Measurements from ENCODE around the gene SIRPB2.

Gene SIRPB2

DNA sequence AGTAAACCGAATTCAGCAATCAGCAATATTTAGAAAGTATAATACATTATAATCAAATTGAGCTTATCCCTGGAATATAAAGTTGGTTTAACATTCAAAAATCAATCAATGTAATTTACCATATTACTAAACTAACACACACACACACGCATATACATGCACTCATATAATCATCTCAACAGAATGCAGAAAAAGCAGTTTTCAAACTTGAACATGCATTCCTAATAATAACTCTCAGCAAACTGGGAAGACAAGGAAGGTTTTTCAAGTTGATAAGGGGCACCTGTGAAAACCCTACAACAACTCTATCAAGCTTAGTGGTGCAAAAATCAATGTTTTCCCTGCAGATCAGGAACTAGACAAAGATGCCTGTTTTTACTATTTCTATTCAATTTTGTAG lies 4.7 kb downstream of the SIRPB2 start:
- H3K9me3 ChIP-seq (ENCODE audit: control insufficient read depth in 2 of 2, low read length in 2 of 2): no peaks in the 10 kb centered on the region

DNA sequence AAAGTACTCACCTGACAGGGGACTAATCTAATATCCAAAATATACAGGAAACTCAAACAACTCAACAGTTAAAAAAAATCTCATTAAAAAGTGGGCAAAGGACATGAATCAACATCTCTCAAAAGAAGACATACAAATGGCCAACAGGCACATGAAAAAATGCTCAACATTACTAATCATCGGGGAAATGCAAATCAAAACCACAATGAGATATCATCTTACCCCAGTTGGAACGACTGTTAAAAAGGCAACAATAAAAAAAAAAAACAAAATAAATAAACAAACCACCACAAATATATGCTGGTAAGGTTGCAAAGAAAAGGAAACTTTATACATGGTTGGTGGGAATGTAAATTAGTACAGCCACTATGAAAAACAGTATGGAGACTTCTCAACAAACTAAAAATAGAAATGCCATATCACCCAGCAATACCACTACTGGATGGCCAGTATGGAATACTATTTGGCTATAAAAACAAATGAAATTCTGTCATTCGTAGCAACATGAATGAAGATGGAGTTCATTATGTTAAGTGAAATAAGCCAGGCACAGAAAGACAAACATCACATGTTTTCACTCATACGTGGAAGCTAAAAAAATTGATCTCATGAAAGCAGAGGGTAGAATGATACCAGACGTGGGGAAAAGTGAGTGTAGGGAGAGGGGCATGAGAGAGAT lies 6.6 kb downstream of the SIRPB2 start:
- Histone ChIP-seq H3K4me1 (ENCODE audit: control insufficient read depth, insufficient read depth, low read length) (no peaks in the 10 kb centered on the region), H3K4me3 (ENCODE audit: low read length in 2 of 2) (no peak overlapping the region), H3K36me3 (ENCODE audit: control insufficient read depth in 2 of 2, insufficient read depth in 2 of 2, low read length in 2 of 2) (no peaks in the 10 kb centered on the region), H3K27ac (ENCODE audit: low read length) (no peak overlapping the region), H3K27me3 (ENCODE audit: control insufficient read depth in 1 of 2, insufficient read depth in 2 of 2, low read length in 2 of 2) (peaks cover 4 to 11% of the 10 kb centered on the region in 2 donors), H3K9me3 (ENCODE audit: control insufficient read depth in 2 of 2, low read length in 2 of 2) (no peaks in the 10 kb centered on the region), H3K9ac (ENCODE audit: low read length in 2 of 2) (no peak overlapping the region)

More for the DNA sequence above, 4.7 kb downstream of the SIRPB2 start:
- Histone ChIP-seq H3K27ac (ENCODE audit: low read length) (no peak overlapping the region), H3K36me3 (ENCODE audit: control insufficient read depth in 2 of 2, insufficient read depth in 2 of 2, low read length in 2 of 2) (no peaks in the 10 kb centered on the region), H3K27me3 (ENCODE audit: control insufficient read depth in 1 of 2, insufficient read depth in 2 of 2, low read length in 2 of 2) (peaks cover 0 to 2% of the 10 kb centered on the region in 2 donors), H3K4me1 (ENCODE audit: control insufficient read depth, insufficient read depth, low read length) (no peaks in the 10 kb centered on the region), H3K9ac (ENCODE audit: low read length in 2 of 2) (no peak overlapping the region), H3K4me3 (ENCODE audit: low read length in 2 of 2) (no peak overlapping the region)

DNA sequence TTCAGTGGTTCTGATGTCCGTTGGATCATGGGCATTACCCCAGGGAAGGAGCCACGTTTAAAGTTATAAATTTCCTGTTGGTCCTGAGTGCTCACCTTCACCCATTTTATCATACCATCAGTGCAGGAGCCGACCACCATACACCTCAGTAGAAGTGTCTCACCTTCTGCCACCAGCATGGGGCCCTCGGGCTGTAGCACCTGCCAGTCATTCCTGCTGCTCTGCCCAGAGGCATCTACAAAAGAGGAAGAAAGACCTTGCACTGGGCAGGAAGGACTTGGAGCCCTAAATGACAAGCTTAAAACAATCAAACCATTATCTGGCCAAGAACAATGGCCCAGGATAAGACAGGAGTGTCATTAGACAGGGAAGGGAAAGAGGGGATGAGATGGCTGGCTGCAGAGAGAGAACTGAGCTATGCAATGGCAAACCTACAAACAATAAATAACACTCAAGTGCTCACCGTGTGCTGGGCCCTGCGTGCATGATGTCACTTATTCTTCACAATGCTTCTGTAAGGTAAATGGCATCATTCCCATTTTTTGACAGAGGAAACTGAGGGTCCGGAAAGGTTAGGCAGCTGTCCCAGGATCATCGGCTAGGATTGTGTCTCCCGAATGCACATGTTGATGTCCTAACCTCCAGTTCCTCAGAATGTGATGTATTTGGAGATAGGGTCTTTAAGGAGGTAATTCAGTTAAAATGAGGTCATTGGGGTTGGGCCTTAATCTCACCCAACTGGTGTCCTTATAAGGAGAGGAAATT lies 11.2 kb downstream of the SIRPB2 start:
- H3K4me3 ChIP-seq (ENCODE audit: low read length in 2 of 2): no peak overlapping the region
- H3K36me3 ChIP-seq (ENCODE audit: control insufficient read depth in 2 of 2, insufficient read depth in 2 of 2, low read length in 2 of 2): no peaks in the 10 kb centered on the region
- H3K4me1 ChIP-seq (ENCODE audit: control insufficient read depth, insufficient read depth, low read length): no peaks in the 10 kb centered on the region
- no peak overlapping the region for H3K27ac ChIP-seq (ENCODE audit: low read length)
- peaks cover 4 to 14% of the 10 kb centered on the region in 2 donors for H3K27me3 ChIP-seq (ENCODE audit: control insufficient read depth in 1 of 2, insufficient read depth in 2 of 2, low read length in 2 of 2)
- no peak overlapping the region for H3K9ac ChIP-seq (ENCODE audit: low read length in 2 of 2)
- H3K9me3 ChIP-seq (ENCODE audit: control insufficient read depth in 2 of 2, low read length in 2 of 2): no peaks in the 10 kb centered on the region

DNA sequence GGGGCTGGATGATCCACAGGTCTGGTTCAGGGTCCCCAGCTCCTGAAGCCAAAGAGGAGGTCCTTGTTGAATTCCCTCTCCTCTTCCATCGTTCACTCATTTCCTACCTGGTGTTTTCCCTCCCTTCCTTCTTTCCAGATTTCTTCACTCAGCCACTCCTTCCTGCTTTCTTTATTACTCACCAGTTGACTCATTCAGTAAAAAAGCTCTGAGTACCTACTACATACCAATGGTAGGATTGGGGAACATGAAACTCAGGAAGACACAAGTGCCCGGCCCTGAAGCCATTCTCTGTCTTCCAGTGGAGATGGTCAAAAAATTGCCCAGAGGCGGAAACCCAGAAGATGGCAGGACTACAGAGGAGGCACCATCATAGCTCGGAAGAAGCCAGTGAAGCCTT lies 12.7 kb downstream of the SIRPB2 start:
- Histone ChIP-seq H3K27me3 (ENCODE audit: control insufficient read depth in 1 of 2, insufficient read depth in 2 of 2, low read length in 2 of 2) (peaks cover 4 to 14% of the 10 kb centered on the region in 2 donors), H3K4me1 (ENCODE audit: control insufficient read depth, insufficient read depth, low read length) (no peaks in the 10 kb centered on the region), H3K4me3 (ENCODE audit: low read length in 2 of 2) (no peak overlapping the region), H3K36me3 (ENCODE audit: control insufficient read depth in 2 of 2, insufficient read depth in 2 of 2, low read length in 2 of 2) (no peaks in the 10 kb centered on the region), H3K9me3 (ENCODE audit: control insufficient read depth in 2 of 2, low read length in 2 of 2) (no peaks in the 10 kb centered on the region), H3K9ac (ENCODE audit: low read length in 2 of 2) (no peak overlapping the region), H3K27ac (ENCODE audit: low read length) (no peak overlapping the region)

DNA sequence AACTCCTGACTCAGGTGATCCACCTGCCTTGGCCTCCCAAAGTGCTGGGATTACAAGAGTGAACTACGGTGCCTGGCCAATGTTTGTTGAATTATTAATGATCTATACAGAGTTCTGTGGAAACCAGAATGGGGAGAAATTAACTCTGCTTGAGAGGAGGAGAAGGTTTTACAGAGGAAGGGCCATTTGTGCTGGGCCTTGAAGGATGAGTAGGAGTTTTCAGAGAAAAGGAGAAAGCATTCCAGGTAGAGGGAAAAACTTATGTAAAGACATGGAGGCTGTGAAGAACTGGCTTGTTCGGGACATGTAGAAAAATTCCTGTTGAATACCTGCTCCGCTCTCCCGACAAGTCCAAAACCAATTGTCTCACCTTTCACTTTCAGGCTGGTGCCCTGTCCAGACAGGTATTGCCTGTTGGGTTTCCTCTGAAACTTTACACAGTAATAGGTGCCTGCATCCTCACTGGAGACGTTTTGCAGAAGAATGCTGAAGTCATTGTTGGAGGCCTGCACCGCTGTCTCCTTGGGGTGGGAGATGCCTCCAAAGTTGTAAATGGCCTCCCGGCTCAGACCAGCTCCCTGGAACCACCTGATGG lies 13.2 kb downstream of the SIRPB2 start:
- Histone ChIP-seq H3K4me3 (ENCODE audit: low read length in 2 of 2) (no peak overlapping the region), H3K9me3 (ENCODE audit: control insufficient read depth in 2 of 2, low read length in 2 of 2) (no peaks in the 10 kb centered on the region), H3K36me3 (ENCODE audit: control insufficient read depth in 2 of 2, insufficient read depth in 2 of 2, low read length in 2 of 2) (no peaks in the 10 kb centered on the region), H3K27ac (ENCODE audit: low read length) (no peak overlapping the region), H3K4me1 (ENCODE audit: control insufficient read depth, insufficient read depth, low read length) (no peaks in the 10 kb centered on the region), H3K27me3 (ENCODE audit: control insufficient read depth in 1 of 2, insufficient read depth in 2 of 2, low read length in 2 of 2) (peaks cover 4 to 14% of the 10 kb centered on the region in 2 donors), H3K9ac (ENCODE audit: low read length in 2 of 2) (no peak overlapping the region)

DNA sequence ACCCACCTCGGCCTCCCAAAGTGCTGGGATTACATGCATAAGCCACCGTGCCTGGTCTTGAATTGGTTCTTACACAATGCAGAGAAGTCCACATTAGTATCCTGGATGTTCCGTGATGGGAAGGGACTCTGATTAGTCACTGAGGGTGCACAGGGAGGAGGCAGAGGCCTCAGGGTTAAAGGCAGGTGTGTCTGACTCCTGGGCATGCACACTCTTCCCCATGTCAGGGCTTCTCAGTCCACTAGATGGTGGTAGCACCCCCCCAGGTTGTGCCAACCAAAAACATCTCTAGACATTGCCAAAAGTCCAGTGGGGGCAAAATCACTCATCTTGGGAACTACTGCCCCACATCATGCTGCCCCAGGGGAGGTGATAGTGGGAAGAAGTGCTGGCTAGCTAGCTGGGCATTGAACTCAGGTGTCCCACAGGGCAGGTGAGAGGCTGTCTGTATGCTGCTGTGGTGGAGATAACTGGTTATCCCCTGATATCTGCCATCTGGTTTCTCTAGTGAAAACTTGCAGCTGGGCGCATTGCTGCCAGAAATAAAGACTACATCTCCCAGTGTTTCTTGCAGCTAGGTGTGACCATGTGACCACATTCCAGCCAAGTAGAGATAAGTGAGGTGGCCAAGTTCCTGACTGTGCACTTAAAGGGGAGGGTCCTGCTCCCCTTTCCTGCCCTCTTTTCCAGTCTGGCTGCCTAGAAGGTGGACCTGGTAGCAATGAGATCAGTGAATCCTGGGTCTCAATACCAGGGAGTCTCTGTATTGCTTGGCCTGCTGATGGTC lies 16.2 kb downstream of the SIRPB2 start:
- Histone ChIP-seq H3K9ac (ENCODE audit: low read length in 2 of 2) (no peak overlapping the region), H3K4me3 (ENCODE audit: low read length in 2 of 2) (no peak overlapping the region), H3K36me3 (ENCODE audit: control insufficient read depth in 2 of 2, insufficient read depth in 2 of 2, low read length in 2 of 2) (no peaks in the 10 kb centered on the region), H3K27ac (ENCODE audit: low read length) (no peak overlapping the region), H3K9me3 (ENCODE audit: control insufficient read depth in 2 of 2, low read length in 2 of 2) (no peaks in the 10 kb centered on the region), H3K27me3 (ENCODE audit: control insufficient read depth in 1 of 2, insufficient read depth in 2 of 2, low read length in 2 of 2) (peaks cover 4% of the 10 kb centered on the region in 2 donors), H3K4me1 (ENCODE audit: control insufficient read depth, insufficient read depth, low read length) (no peaks in the 10 kb centered on the region)

DNA sequence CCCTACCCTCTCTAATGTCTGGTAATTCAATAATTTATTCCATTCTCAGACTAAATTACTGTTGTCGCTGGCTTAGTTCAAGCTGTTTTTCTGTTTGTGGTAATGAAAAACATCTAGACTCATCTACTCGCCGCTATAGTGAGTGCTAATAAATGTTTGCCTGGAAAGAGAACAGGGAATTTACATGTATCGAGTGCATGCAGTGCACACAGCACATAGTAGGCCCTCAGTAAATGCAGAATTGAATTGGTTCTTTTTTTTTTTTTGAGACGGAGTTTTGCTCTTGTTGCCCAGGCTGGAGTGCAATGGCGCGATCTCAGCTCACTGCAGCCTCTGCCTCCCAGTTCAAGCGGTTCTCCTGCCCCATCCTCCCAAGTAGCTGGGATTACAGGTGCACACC lies 16.9 kb downstream of the SIRPB2 start:
- H3K27me3 ChIP-seq (ENCODE audit: control insufficient read depth in 1 of 2, insufficient read depth in 2 of 2, low read length in 2 of 2): peaks cover 0 to 2% of the 10 kb centered on the region in 2 donors
- H3K9ac ChIP-seq (ENCODE audit: low read length in 2 of 2): no peak overlapping the region
- H3K9me3 ChIP-seq (ENCODE audit: control insufficient read depth in 2 of 2, low read length in 2 of 2): no peaks in the 10 kb centered on the region
- no peak overlapping the region for H3K4me3 ChIP-seq (ENCODE audit: low read length in 2 of 2)
- H3K36me3 ChIP-seq (ENCODE audit: control insufficient read depth in 2 of 2, insufficient read depth in 2 of 2, low read length in 2 of 2): no peaks in the 10 kb centered on the region
- no peak overlapping the region for H3K27ac ChIP-seq (ENCODE audit: low read length)
- H3K4me1 ChIP-seq (ENCODE audit: control insufficient read depth, insufficient read depth, low read length): no peaks in the 10 kb centered on the region

DNA sequence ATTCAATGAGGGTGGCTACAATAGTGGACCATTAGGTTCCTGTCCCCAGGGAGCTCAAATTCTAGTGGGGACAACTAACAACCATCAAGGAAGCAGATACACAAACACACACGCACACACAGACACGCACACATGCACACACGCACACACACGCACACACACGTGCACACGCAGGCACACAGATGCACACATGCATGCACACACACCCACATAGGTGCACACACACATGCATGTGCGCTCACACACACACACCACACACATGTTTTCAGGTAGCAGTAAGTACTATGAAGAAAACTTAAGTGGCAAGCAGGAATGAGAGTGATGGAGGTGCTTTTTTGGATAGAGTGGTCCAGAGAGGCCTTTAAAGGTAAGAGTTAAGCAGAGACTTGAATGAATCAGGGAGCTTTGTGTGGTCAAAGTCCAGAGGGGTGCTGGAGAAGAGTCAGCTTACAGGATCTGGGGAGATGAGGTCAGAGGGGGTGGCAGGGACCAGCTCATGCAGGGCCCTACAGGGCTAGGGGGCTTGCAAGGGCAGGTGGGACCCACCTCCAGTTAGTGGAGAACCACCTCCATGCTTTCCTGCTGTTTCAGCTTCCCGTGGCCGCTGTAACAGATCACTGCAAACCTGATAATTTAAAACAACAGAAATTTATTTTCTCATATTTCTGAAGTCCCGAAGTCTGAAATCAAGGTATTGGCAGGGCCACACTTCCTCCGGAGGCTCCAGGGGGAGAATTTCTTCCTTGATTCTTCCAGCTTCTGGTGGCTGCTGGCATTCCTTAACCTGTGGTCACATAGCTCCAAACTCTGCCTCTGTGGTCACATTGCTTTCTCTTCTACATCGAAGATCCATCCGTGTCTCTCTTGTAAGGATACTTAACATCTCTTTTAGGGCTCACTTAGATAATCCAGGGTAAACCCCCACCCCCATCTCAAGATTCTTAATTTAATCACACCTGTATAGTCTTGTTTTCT lies 17.7 kb downstream of the SIRPB2 start:
- H3K27me3 ChIP-seq (ENCODE audit: control insufficient read depth in 1 of 2, insufficient read depth in 2 of 2, low read length in 2 of 2): no peaks in the 10 kb centered on the region
- H3K9me3 ChIP-seq (ENCODE audit: control insufficient read depth in 2 of 2, low read length in 2 of 2): no peaks in the 10 kb centered on the region
- no peak overlapping the region for H3K4me3 ChIP-seq (ENCODE audit: low read length in 2 of 2)
- H3K9ac ChIP-seq (ENCODE audit: low read length in 2 of 2): no peak overlapping the region
- H3K4me1 ChIP-seq (ENCODE audit: control insufficient read depth, insufficient read depth, low read length): no peaks in the 10 kb centered on the region
- H3K36me3 ChIP-seq (ENCODE audit: control insufficient read depth in 2 of 2, insufficient read depth in 2 of 2, low read length in 2 of 2): no peaks in the 10 kb centered on the region
- no peak overlapping the region for H3K27ac ChIP-seq (ENCODE audit: low read length)

DNA sequence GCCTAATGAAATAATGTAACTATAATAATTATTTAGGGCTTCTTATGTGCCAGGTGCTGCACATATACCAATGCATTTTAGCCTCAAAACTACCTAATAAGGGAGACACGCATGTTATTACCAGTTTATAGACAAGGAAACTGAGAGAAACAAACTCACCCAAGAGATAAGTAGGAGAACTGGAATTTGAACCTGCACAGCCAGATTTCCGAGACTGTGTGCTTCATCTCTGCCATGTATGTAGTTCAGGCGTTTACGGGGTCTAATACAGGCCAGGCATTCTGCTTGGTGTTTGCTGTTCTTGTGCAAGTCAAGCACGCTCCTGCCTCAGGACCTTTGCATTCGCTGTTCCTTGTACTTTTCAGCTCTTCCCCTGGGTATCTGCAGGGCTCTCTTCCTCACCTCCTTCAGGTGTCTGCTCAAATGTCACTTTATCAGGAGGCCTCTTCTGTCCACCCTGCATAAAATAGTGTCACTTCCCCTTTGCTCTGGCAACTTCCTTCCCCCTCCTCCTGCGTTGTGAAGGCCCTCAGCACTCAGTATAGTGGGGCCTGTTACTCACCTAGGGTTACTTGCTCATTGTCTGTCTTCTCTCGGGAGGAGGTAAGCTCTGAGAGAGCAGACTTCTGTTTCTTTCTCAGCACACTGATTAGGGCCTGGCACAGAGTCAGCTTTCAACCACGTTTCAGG lies 18.5 kb downstream of the SIRPB2 start:
- Histone ChIP-seq H3K9me3 (ENCODE audit: control insufficient read depth in 2 of 2, low read length in 2 of 2) (no peaks in the 10 kb centered on the region), H3K36me3 (ENCODE audit: control insufficient read depth in 2 of 2, insufficient read depth in 2 of 2, low read length in 2 of 2) (no peaks in the 10 kb centered on the region), H3K4me3 (ENCODE audit: low read length in 2 of 2) (no peak overlapping the region), H3K27ac (ENCODE audit: low read length) (no peak overlapping the region), H3K9ac (ENCODE audit: low read length in 2 of 2) (no peak overlapping the region), H3K4me1 (ENCODE audit: control insufficient read depth, insufficient read depth, low read length) (no peaks in the 10 kb centered on the region), H3K27me3 (ENCODE audit: control insufficient read depth in 1 of 2, insufficient read depth in 2 of 2, low read length in 2 of 2) (no peaks in the 10 kb centered on the region)

All from stomach smooth muscle (tissue), 2 donors.